GM12891 (cell line): Measurements from ENCODE around the gene C2orf92.

ENCODE experiments used
- PAX5 ChIP-seq: IDR thresholded peaks from 2 replicates; pipeline ENCODE4 v1.6.1; 2011; ENCODE audit warnings: low read length, moderate library complexity, mild to moderate bottlenecking; ENCODE audit not compliant: insufficient read depth, severe bottlenecking
- POLR2A ChIP-seq: IDR thresholded peaks from 2 replicates; pipeline ENCODE4 v1.6.1; 2011; ENCODE audit warnings: low read depth, low read length, control low read depth
- POLR2AphosphoS5 ChIP-seq: IDR thresholded peaks from 2 replicates; pipeline ENCODE4 v1.6.1; 2011; ENCODE audit warnings: low read depth, low read length, control low read depth
- SPI1 ChIP-seq: IDR thresholded peaks from 2 replicates; pipeline ENCODE4 v1.6.1; 2011; ENCODE audit warnings: low read depth, low read length, control low read depth

- TF ChIP-seq POLR2A (no peak), POLR2AphosphoS5 (no peak), SPI1 (no peak), PAX5 (no peak)
Observed at GRCh38 chr2:97693476-97693875, 24.0 kb downstream of the C2orf92 start.
